ENCODE data around the gene AIFM3. TPM values are rescaled to one million over a fixed set of nuclear protein-coding genes. Genes with fewer than 3 reads are reported as not detected.

AIFM3 gene
- total RNA-seq, 1 experiment from 2014 or later: 3.2 TPM

DNA sequence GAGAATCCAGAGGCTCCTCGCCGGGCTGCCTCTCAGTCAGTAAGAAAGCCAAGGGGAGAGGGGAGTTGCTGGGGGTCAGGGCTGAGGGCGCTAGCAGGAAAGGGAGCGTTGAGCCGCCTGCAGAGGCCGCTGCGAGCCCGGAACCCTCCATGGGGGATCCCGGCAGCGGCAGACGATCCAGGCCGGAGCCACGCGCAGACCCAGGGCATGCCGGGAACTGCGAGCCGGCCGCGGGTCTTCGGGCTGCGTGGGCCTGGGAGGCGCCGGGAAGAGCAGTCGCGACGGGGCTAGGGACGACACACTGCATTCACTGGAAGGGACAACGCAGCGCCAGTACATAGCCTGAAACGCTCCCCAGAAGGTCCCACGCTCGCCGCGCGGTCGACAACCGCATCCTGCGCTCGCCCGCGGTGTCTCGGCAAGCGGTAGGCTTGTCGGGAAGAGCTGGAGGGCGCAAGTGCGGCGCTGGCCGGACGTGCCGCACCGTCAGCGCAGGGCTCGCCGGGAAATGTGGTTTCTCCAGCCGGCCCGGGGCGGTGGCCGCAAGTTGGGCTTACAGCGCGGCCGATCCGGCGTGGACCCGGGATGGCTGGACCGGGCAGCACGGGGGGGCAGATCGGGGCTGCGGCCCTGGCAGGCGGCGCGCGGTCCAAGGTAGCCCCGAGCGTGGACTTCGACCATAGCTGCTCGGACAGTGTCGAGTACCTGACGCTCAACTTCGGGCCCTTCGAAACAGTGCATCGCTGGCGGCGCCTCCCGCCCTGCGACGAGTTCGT, 14.9 kb downstream of the AIFM3 start, which contains the start of gene LZTR1:
LZTR1 (plus strand) TSS at position 511 of the 776 bp plus-strand sequence; CDS start at position 586, 75 bp downstream.
- in situ Hi-C loops (cut with HindIII; ENCODE audit: low pct_unique_long_range_greater_than_20kb, low sequenced_read_pairs): no loop called here
- DNase-seq (ENCODE audit: low read depth, low spot score): peak; percentile 77

DNA sequence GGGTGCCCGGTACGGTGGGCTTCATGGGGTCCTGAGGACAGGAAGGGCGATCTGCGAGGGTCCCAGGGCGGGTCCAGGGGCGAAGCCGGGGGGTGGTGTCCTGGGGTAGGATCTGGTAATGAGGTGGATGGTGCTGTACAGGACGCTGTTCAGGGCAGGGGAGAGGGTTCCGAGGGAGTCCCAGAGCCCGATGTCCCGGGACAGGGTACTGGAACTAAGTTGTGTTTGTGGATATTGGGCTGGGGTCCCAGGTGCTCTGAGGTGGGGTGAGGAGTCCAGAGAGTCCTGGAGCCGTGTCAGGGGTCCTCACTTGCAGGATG, 15.5 kb downstream of the AIFM3 start:
- in situ Hi-C loops (cut with HindIII; ENCODE audit: low pct_unique_long_range_greater_than_20kb, low sequenced_read_pairs): no loop called here
- no peak for DNase-seq (ENCODE audit: low read depth, low spot score)

DNA sequence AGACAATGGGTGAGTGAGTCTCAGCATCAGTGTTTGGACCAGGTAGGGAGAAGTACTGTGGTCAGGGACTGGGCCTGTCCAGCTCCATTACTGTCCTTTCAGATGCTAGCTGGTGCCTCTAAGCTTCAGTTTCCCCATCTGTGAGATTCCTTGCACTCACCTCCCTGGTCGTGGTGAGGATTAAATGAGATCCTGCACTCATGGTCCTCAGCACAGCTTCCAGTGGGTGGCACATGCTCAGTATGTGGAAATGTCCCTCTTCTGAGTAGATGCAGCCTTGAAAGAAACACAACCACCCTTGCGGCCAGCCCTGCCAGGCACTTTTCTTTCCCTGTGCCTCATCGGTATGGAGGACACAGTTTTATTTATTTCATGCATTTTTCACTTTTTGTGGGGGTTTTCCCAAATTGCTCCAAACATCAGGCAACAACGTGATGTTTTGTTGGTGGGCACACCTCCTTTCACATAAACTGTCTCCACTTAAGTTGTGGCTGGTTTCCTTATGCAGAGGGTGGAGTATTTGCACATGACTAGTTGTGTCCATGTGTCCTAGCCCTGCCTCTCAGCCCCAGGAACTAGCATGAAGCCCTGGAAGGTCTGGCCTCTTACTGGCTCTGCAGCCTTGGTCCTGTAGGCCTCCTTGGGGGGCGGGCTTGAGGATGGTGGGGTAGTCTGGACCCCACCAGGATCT, 16.2 kb downstream of the AIFM3 start:
- DNase-seq (ENCODE audit: low read depth, low spot score): no peak
- in situ Hi-C loops (cut with HindIII; ENCODE audit: low pct_unique_long_range_greater_than_20kb, low sequenced_read_pairs): no loop called here

DNA sequence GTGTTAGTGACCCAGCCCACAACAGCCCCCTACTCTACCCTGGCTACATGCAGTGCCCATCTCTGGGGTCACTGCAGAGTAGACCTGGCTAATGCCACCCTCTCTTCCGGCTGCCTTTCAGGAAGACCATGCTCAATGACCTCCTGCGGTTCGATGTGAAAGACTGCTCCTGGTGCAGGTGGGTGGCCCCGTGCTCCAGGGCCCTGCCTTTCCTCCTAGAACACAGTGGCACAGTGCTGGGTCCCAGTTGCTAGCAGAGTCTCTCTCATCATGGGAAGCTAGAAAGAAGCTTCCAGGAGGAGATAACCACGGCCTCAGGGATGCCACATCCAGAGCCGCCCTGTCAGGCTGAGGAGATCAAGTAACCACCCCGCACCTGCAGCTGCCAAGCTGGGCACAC, 18.7 kb downstream of the AIFM3 start:
- in situ Hi-C loops (cut with HindIII; ENCODE audit: low pct_unique_long_range_greater_than_20kb, low sequenced_read_pairs): no loop called here
- no peak for DNase-seq (ENCODE audit: low read depth, low spot score)

DNA sequence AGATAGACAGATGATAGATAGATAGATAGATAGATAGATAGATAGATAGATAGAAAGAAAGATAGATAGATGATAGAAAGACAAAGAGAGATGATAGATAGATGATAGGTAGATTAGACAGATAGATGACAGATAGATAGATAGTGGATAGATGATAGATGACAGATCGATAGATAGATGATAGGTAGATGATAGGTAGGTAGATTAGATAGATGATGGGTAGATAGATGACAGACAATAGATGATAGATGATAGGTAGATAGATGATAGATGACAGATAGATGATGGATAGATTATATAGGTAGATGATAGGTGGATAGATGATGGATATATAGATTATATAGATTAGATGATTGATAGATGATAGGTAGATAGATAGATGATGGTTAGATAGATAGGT, 19.3 kb downstream of the AIFM3 start:
- in situ Hi-C loops (cut with HindIII; ENCODE audit: low pct_unique_long_range_greater_than_20kb, low sequenced_read_pairs): no loop called here
- no peak for DNase-seq (ENCODE audit: low read depth, low spot score)

DNA sequence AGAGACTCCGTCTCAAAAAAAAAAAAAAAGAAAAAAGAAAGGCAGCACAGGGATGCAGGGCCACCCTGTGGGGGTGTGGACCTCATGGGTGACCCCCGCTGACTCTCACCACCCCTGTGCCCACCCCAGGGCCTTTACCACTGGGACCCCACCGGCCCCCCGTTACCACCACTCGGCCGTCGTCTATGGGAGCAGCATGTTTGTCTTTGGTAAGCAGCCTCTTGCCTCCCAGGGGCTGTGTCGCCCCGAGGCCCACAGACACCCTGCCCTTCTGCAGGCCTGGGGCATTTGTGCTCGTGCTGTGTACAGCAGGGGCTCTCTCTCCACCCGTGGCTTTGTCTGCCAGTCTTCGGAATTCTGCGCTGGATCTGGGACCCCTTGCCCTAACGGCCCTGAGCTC, 20.3 kb downstream of the AIFM3 start:
- in situ Hi-C loops (cut with HindIII; ENCODE audit: low pct_unique_long_range_greater_than_20kb, low sequenced_read_pairs): no loop called here
- DNase-seq (ENCODE audit: low read depth, low spot score): no peak

DNA sequence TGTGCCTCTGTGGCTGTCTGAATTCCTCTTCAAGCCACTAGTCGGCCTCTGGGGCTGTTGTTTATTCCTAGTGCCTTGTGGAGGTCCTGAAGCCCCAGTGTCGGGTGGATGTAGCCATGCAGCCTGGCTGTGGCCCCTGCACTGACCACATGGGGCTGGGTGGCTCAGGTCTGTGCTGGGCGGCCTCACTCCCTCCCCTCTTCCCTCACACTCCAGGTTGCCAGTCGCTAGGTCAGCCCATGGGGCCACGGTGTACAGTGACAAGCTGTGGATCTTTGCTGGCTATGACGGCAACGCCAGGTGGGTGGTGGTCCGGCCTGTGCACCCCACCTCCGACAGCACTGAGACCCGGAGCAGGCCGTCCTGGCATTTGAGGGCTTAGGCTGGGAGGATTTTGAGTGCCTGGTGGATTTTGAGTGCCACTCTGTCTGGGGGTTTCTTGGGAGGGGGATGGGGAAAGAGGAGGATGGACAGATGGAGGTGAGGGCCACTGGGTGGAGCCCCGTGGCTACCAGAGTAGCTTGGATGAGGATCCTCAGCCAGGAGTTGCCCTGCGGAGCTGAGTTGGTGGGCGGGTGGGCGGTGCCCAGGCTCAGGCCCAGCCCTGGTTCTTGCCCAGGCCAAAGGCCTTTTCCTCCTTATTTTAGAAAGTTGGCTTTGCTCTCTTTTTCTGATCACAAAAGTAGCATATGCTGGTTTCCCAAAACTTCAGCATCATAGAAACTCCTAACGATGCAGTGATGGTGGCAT, 21.7 kb downstream of the AIFM3 start:
- DNase-seq (ENCODE audit: low read depth, low spot score): no peak
- in situ Hi-C loops (cut with HindIII; ENCODE audit: low pct_unique_long_range_greater_than_20kb, low sequenced_read_pairs): no loop called here

DNA sequence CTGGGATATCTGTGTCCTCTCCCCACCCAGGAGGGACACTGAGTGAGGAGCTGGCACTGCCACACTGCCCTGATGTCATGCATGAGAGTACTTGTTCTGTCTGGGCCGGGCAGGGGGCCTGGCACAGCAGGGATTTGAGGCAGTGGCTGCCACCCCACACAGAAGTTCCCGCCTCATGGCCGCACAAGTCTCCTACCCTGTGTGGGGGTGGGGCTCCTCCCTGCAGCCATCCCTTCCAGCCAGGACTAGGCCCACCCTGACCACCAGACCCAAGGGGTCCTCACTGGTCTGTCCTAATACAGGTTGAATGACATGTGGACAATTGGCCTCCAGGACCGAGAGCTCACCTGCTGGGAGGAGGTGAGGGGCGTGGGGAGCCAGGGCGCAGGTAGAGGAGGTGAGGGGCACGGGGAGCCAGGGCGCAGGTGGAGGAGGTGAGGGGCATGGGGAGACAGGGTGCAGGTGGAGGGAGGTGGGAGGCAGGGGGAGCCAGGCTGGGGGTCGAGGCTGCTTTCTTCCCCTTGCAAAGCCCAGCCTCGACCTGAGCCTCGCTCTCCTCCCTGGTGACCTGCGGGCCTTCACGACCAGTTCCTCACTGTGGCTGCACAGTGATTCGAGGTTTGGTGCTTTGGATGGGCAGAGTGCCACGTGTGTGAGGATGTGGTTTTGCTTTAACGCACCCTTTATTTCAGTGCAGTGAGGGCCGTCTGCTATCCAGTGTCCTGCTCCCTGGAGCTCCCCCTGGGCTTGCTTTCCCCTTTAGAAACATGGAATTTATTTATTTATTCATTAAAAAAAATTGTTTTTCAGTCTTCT, 22.5 kb downstream of the AIFM3 start:
- in situ Hi-C loops (cut with HindIII; ENCODE audit: low pct_unique_long_range_greater_than_20kb, low sequenced_read_pairs): no loop called here
- DNase-seq (ENCODE audit: low read depth, low spot score): no peak

DNA sequence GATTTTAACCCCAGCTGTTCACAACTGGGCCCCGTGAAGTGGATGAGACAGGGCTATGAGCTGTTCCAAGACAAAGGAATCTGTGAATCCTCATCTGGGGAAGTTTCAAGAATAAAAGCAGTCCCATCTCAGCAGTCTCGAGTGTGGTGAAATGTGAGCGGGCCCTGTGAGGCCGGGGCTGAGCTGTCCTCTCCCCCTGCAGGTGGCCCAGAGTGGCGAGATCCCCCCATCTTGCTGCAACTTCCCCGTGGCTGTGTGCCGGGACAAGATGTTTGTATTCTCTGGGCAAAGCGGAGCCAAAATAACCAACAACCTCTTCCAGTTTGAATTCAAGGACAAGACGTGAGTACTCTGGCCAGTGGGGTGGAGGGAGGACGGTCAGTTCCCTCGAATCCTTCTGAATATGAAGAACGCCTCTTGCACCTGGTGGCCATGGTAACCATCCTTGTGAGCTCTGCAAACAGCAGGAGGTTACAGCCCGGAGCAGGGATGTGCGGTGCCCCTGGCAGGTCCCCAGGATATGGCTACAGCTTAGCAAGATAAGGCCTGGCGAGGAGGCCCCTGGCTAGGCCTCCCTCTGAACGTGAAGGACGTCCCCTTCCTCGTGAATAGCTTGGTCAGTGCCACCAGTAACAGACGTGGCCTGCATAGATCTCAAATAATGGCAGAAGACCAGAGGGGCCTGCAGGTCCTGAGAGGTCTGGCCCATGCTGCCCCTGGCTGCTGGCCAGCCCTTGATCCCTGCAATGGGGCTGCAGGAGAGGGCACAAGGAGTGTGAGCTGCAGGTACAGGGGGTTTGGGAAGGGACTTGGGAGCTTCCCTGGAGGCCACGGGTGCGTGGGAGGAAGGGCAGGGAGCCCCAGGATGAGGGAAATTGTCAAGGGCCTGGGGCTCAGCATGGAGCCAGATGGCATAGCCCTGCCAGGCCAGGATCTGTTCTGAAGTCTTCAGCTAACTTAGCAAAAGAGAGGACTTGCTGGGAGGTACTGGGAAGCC, 23.4 kb downstream of the AIFM3 start:
- in situ Hi-C loops (cut with HindIII; ENCODE audit: low pct_unique_long_range_greater_than_20kb, low sequenced_read_pairs): no loop called here
- DNase-seq (ENCODE audit: low read depth, low spot score): no peak

DNA sequence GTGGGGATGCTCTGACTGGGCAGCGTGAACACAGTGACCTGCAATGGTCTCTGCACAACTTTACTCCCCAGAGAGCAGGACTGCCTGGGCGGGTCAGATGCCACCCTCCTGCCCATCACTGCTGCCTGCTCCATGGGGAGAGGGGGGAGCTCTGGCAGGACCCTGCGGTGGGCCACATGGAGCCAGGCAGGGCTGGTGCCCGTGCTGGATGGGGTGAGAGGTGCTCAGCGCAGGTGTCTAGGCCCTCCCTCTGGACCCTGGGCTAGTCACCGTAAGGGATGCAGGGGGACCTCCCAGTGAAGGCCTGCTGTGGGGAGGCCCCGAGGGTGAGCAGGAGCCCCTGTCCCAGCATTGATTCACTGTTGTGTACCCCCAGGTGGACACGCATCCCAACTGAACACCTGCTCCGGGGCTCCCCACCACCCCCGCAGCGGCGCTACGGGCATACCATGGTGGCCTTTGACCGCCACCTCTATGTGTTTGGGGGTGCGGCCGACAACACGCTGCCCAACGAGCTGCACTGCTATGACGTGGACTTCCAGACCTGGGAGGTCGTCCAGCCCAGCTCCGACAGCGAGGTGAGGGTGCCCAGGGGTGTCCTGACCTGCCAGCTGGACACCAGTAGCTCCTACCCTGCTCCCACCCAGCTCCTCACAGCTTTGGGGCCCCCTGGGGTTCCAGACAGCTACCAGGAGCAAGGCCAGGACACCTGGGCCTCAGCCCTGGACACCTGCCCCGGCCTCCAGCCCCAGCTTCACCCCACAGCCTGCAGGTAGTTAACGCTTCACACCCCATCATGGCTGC, 24.4 kb downstream of the AIFM3 start:
- in situ Hi-C loops (cut with HindIII; ENCODE audit: low pct_unique_long_range_greater_than_20kb, low sequenced_read_pairs): no loop called here
- DNase-seq (ENCODE audit: low read depth, low spot score): no peak

DNA sequence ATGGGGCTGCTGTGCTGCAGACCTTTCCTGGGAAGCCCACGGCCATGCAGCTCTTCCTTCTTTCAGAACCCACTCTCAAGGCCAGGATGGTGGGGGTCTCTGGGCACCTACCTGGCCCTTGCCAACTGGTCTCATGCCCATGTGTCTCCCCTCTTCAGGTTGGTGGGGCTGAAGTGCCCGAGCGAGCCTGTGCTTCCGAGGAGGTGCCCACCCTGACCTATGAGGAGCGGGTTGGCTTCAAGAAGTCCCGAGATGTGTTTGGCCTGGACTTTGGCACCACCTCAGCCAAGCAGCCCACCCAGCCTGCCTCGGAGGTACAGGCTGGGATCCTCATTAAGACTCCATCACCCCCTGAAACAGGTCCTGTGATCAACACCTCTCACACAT, 25.0 kb downstream of the AIFM3 start:
- in situ Hi-C loops (cut with HindIII; ENCODE audit: low pct_unique_long_range_greater_than_20kb, low sequenced_read_pairs): no loop called here

DNA sequence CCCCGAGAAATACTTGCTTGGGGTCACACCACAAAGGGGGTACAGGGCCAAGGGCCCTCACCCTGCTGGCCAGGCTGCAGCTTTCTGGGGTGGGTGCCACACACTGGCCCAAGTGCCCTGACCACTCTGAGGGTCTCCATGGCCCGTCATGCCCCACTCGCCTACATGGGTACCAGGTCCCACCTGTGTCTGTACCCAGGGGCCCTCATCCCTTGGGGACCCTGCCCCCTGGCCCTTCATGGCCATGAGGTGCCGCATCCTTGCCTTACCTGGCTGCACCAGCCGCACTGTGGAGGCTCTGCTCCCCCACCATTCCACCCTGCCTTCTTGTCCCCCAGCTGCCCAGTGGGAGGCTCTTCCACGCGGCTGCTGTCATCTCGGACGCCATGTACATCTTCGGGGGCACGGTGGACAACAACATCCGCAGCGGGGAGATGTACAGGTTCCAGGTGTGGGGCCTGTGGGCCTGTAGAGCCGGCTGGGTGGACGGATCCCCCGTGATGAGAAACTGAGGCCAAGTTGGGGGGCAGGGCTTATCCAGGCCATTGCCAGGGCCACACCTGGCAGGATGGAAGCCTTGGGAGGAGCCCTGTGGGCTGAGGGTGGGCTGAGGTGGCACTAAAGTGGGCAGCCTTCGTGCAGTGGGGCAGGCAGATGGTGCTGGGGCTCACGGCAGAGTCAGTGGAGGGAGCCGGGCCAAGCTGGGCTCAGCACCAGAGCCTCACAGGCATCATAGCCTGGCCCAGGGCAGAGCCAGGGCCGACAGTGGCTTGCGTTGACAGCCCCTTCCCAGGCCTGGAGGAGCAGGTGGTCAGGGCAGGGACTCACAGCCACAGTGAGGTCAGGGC, 25.6 kb downstream of the AIFM3 start:
- in situ Hi-C loops (cut with HindIII; ENCODE audit: low pct_unique_long_range_greater_than_20kb, low sequenced_read_pairs): no loop called here
- DNase-seq (ENCODE audit: low read depth, low spot score): no peak

More for the DNA sequence above, 25.0 kb downstream of the AIFM3 start:
- no peak for DNase-seq (ENCODE audit: low read depth, low spot score)

DNA sequence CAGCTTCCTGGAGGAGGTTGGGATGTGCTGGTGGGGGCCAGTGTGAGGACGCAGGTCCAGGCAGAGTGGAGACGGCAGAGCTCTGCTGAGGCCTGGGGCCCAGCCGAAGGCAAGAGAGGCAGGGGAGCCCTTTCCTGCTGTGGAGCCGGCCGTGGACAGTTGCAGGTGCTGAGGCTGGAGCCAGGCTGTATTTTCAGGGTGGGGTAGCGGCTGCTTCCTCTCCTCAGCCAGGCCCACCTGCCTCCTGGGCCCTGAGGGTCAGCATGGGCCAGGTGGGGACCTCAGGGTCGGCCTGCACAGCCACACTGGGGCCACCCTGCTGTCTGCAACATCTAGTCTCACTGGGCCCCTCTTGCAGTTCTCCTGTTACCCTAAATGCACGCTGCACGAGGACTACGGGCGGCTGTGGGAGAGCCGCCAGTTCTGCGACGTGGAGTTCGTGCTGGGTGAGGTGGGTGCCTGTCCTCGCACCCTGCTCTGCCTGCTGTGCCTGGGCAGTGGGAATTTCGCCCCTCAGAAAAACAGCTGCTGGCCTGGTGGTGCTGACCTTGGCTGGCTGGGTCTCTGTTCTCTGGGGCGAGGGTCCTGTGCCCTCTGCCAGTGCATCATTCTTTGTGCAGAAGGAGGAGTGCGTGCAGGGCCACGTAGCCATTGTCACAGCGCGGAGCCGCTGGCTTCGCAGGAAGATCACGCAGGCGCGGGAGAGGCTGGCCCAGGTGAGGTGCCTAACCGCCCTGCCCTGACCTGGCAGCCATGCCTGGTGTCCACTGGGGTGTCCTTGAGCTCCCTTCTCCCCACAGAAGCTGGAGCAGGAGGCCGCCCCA, 26.5 kb downstream of the AIFM3 start:
- in situ Hi-C loops (cut with HindIII; ENCODE audit: low pct_unique_long_range_greater_than_20kb, low sequenced_read_pairs): no loop called here
- DNase-seq (ENCODE audit: low read depth, low spot score): no peak

DNA sequence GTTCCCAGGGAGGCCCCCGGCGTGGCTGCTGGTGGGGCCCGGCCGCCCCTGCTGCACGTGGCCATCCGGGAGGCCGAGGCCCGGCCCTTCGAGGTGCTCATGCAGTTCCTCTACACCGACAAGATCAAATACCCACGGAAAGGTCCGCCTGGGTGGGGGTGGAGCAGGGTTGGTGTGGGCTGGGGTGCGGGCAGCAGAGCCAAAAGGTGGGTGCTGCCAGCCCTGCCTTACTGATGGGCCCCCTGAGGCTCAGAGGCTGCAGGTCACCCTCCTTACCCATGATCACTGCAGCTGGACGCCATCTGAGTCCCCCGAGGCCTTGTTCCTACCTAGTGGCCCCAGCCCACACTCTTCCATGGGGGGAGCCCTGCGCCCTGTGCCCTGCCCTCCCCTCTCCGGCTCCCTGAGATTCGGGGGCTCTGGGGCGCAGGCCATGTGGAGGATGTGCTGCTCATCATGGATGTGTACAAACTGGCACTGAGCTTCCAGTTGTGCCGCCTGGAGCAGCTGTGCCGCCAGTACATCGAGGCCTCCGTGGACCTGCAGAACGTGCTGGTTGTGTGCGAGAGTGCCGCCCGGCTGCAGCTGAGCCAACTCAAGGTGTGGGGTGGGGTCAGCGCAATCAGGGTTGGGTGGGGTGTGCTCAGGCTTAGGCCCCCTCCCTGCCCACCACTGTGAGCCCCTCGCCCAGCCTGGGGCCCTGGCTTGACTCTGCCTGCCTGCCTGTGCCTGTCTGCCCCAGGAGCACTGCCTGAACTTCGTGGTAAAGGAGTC, 27.3 kb downstream of the AIFM3 start:
- in situ Hi-C loops (cut with HindIII; ENCODE audit: low pct_unique_long_range_greater_than_20kb, low sequenced_read_pairs): no loop called here
- DNase-seq (ENCODE audit: low read depth, low spot score): no peak
